Vagina (tissue), 2 donors: ENCODE results near the gene ARHGAP26. TPM values are rescaled to one million over a fixed set of nuclear protein-coding genes. Genes with fewer than 3 reads are reported as not detected.

Source experiments
- DNase-seq, 2 donors: peaks; one replicate each; pipeline ENCODE4 v3.0.0-alpha.2; 2017; ENCODE audit errors: extremely low spot score in 2 of 2
- H3K27ac ChIP-seq: fragments of 200-600 bp; sonication (generic); one replicate; pipeline ENCODE4 v1.5.1; 2019
- H3K27me3 ChIP-seq: fragments of 200-600 bp; sonication (generic); one replicate; pipeline ENCODE4 v1.5.1; 2019
- H3K36me3 ChIP-seq, 2 donors: fragments of 200-600 bp; sonication (generic); one replicate each; pipeline ENCODE4 v1.5.1; 2017 to 2019
- H3K4me1 ChIP-seq: fragments of 200-600 bp; sonication (generic); one replicate; pipeline ENCODE4 v1.5.1; 2019
- H3K4me3 ChIP-seq, 2 donors: fragments of 200-600 bp; sonication (generic); 1 replicate in 1 of 2; 2 replicates in 1 of 2; pipeline ENCODE4 v1.5.1; 2016 to 2019
- H3K9me3 ChIP-seq: fragments of 200-600 bp; sonication (generic); one replicate; pipeline ENCODE4 v1.5.1; 2019
- CTCF ChIP-seq, 3 experiments: fragments of 450-650 bp in 2 of 3; fragments of 200-600 bp in 1 of 3; sonication (generic) in 1 of 3; IDR thresholded peaks; one replicate each; pipeline ENCODE4 v1.5.1; 2017 to 2019; ENCODE audit warnings: antibody characterized with exemption in 3 of 3, mild to moderate bottlenecking in 2 of 3, moderate library complexity in 2 of 3
- POLR2A ChIP-seq, 2 donors: fragments of 450-650 bp; IDR thresholded peaks; one replicate each; pipeline ENCODE4 v1.6.1; 2017; ENCODE audit warnings: antibody characterized with exemption in 2 of 2, mild to moderate bottlenecking in 2 of 2, moderate library complexity in 2 of 2
- POLR2AphosphoS5 ChIP-seq, 2 donors: sonication (generic); formaldehyde crosslinking; IDR thresholded peaks; one replicate each; pipeline ENCODE4 v1.9.0; 2017; ENCODE audit warnings: antibody characterized with exemption in 2 of 2, mild to moderate bottlenecking in 2 of 2, low read depth in 1 of 2; ENCODE audit not compliant: insufficient read depth in 1 of 2
- intact Hi-C: fragments of 100-400 bp; cut with DNase I; formaldehyde crosslinking; loops from one replicate; pipeline ENCODE4 v1.15.1; 2023
- total RNA-seq: library from RNA; depleted of rRNA; stranded (reverse); fragments of >200 nt; gene quantifications from one replicate; pipeline ENCODE4 v1.2.3, GENCODE V29; 2016

The ARHGAP26 gene
- total RNA-seq, 1 donor from 2014 or later, result 42.5 TPM

GRCh38 chr5:143016777-143017516 lies 246.8 kb downstream of the ARHGAP26 start:
- DNase-seq, result no peak
- intact Hi-C loops, result loop anchor here (10.0 kb wide), 1 partner anchor 388 kb away; the partner anchor contains the start of gene NR3C1
- peak in 1 of 3 experiments; percentile 43 for TF ChIP-seq CTCF (IDR thresholded peaks at IDR 0.05)
- no peak for TF ChIP-seq POLR2A (IDR thresholded peaks at IDR 0.05)
- no peak for TF ChIP-seq POLR2AphosphoS5 (IDR thresholded peaks at IDR 0.05; ENCODE audit: insufficient read depth in 1 of 2, low read depth in 1 of 2)

GRCh38 chr5:143017541-143017940 lies 247.4 kb downstream of the ARHGAP26 start:
- Histone ChIP-seq H3K36me3 (no peaks in the 10 kb centered on the region), H3K9me3 (no peaks in the 10 kb centered on the region), H3K27me3 (no peaks in the 10 kb centered on the region), H3K4me3 (no peak overlapping the region), H3K4me1 (no peaks in the 10 kb centered on the region), H3K27ac (no peak overlapping the region)
- TF ChIP-seq POLR2A (IDR thresholded peaks at IDR 0.05) (no peak), POLR2AphosphoS5 (IDR thresholded peaks at IDR 0.05; ENCODE audit: insufficient read depth in 1 of 2, low read depth in 1 of 2) (no peak)
- intact Hi-C loops, result loop anchor here (10.0 kb wide), 1 partner anchor 387 kb away; the partner anchor contains the start of gene NR3C1
- no peak for DNase-seq

More at GRCh38 chr5:143016777-143017516, 246.8 kb downstream of the ARHGAP26 start:
- H3K4me3 ChIP-seq, result no peak overlapping the region
- no peaks in the 10 kb centered on the region for H3K4me1 ChIP-seq
- H3K27ac ChIP-seq, result no peak overlapping the region
- H3K27me3 ChIP-seq, result no peaks in the 10 kb centered on the region
- no peaks in the 10 kb centered on the region for H3K9me3 ChIP-seq
- no peaks in the 10 kb centered on the region for H3K36me3 ChIP-seq

GRCh38 chr5:143017992-143018391 lies 247.8 kb downstream of the ARHGAP26 start:
- TF ChIP-seq POLR2A (IDR thresholded peaks at IDR 0.05) (no peak), CTCF (IDR thresholded peaks at IDR 0.05) (no peak), POLR2AphosphoS5 (IDR thresholded peaks at IDR 0.05; ENCODE audit: insufficient read depth in 1 of 2, low read depth in 1 of 2) (no peak)
- H3K27ac ChIP-seq, result no peak overlapping the region
- no peaks in the 10 kb centered on the region for H3K27me3 ChIP-seq
- H3K4me1 ChIP-seq, result peaks cover 4% of the 10 kb centered on the region
- H3K36me3 ChIP-seq, result no peaks in the 10 kb centered on the region
- no peaks in the 10 kb centered on the region for H3K9me3 ChIP-seq
- H3K4me3 ChIP-seq, result no peak overlapping the region
- intact Hi-C loops, result loop anchor here (10.0 kb wide), 1 partner anchor 387 kb away; the partner anchor contains the start of gene NR3C1
- no peak for DNase-seq

- no peak overlapping the region for H3K27ac ChIP-seq
- H3K27me3 ChIP-seq, result no peaks in the 10 kb centered on the region
- H3K9me3 ChIP-seq, result no peaks in the 10 kb centered on the region
- no peak for TF ChIP-seq POLR2AphosphoS5 (IDR thresholded peaks at IDR 0.05; ENCODE audit: insufficient read depth in 1 of 2, low read depth in 1 of 2)
- no peak for TF ChIP-seq CTCF (IDR thresholded peaks at IDR 0.05)
- no peak for TF ChIP-seq POLR2A (IDR thresholded peaks at IDR 0.05)
- intact Hi-C loops, result loop anchor here (10.0 kb wide), 1 partner anchor 386 kb away; the partner anchor contains the start of gene NR3C1
- H3K4me3 ChIP-seq, result no peak overlapping the region
- no peak for DNase-seq
- no peaks in the 10 kb centered on the region for H3K36me3 ChIP-seq
- H3K4me1 ChIP-seq, result peaks cover 16% of the 10 kb centered on the region
Measured at GRCh38 chr5:143019157-143019556, 249.0 kb downstream of the ARHGAP26 start.

GRCh38 chr5:143019614-143020515 lies 249.7 kb downstream of the ARHGAP26 start:
- Histone ChIP-seq H3K4me3 (no peak overlapping the region), H3K36me3 (no peaks in the 10 kb centered on the region), H3K27ac (no peak overlapping the region), H3K9me3 (no peaks in the 10 kb centered on the region), H3K27me3 (no peaks in the 10 kb centered on the region), H3K4me1 (peaks cover 16% of the 10 kb centered on the region)
- intact Hi-C loops, result loop anchor here (10.0 kb wide), 1 partner anchor 385 kb away; the partner anchor contains the start of gene NR3C1
- DNase-seq, result no peak
- TF ChIP-seq POLR2AphosphoS5 (IDR thresholded peaks at IDR 0.05; ENCODE audit: insufficient read depth in 1 of 2, low read depth in 1 of 2), result no peak
- TF ChIP-seq POLR2A (IDR thresholded peaks at IDR 0.05), result no peak
- no peak for TF ChIP-seq CTCF (IDR thresholded peaks at IDR 0.05)
